ENCODE measurements around the gene CSNK1G1.

The CSNK1G1 gene

GRCh38 chr15:64235552-64235951 lies 120.4 kb downstream of the CSNK1G1 start:
- H2AFZ ChIP-seq (ENCODE audit: low read depth) = no peak overlapping the region
- H3K9ac ChIP-seq = no peak overlapping the region
- TF ChIP-seq CTCF (conservative IDR thresholded peaks at IDR 0.05; ENCODE audit: low read depth, low read length) = no peak
- H3K4me1 ChIP-seq (ENCODE audit: low read depth, poor library complexity, severe bottlenecking) = peaks cover 10% of the 10 kb centered on the region
- no peak overlapping the region for H3K27ac ChIP-seq
- no peak overlapping the region for H3K4me2 ChIP-seq
- H3K27me3 ChIP-seq (ENCODE audit: insufficient read depth, low read depth) = no peaks in the 10 kb centered on the region
- no peaks in the 10 kb centered on the region for H3K36me3 ChIP-seq (ENCODE audit: insufficient read depth)
- no peaks in the 10 kb centered on the region for H4K20me1 ChIP-seq (ENCODE audit: insufficient read depth)
- H3K4me3 ChIP-seq (IDR thresholded peaks at IDR 0.05; ENCODE audit: insufficient read depth, low read depth, low read length) = no peak overlapping the region
- no peaks in the 10 kb centered on the region for H3K79me2 ChIP-seq (ENCODE audit: insufficient read depth, low read depth)

- Histone ChIP-seq H3K4me2 (no peak overlapping the region), H4K20me1 (ENCODE audit: insufficient read depth) (no peaks in the 10 kb centered on the region), H3K9ac (no peak overlapping the region), H3K79me2 (ENCODE audit: insufficient read depth, low read depth) (no peaks in the 10 kb centered on the region), H3K27me3 (ENCODE audit: insufficient read depth, low read depth) (no peaks in the 10 kb centered on the region), H3K4me1 (ENCODE audit: low read depth, poor library complexity, severe bottlenecking) (peaks cover 10% of the 10 kb centered on the region), H3K27ac (no peak overlapping the region), H3K36me3 (ENCODE audit: insufficient read depth) (no peaks in the 10 kb centered on the region), H3K4me3 (IDR thresholded peaks at IDR 0.05; ENCODE audit: insufficient read depth, low read depth, low read length) (no peak overlapping the region), H2AFZ (ENCODE audit: low read depth) (no peak overlapping the region)
- no peak for TF ChIP-seq CTCF (conservative IDR thresholded peaks at IDR 0.05; ENCODE audit: low read depth, low read length)
These were observed 122.7 kb downstream of the CSNK1G1 start for GRCh38 chr15:64233299-64233698.

DNA sequence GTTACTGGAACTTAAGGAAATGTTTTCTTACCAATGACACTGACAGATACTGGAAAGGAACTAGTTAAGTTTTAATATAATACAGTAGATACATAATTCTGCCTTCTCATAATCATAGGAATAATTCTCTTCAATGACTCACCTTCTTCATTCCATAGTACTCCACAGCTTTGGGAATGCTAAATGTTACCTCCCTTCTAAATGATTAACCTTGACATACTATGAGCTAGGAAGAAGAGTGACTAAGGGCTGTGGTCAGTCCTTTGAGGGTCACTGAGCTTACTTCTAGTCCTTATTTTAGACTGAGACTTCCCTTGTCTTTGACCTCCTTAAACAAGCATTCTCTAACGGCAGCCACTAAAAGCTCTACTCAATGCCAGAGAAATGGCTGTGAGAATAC lies 123.6 kb downstream of the CSNK1G1 start:
- H3K36me3 ChIP-seq (ENCODE audit: insufficient read depth) = no peaks in the 10 kb centered on the region
- TF ChIP-seq CTCF (conservative IDR thresholded peaks at IDR 0.05; ENCODE audit: low read depth, low read length) = no peak
- no peak overlapping the region for H3K4me3 ChIP-seq (IDR thresholded peaks at IDR 0.05; ENCODE audit: insufficient read depth, low read depth, low read length)
- no peaks in the 10 kb centered on the region for H4K20me1 ChIP-seq (ENCODE audit: insufficient read depth)
- H3K27ac ChIP-seq = no peak overlapping the region
- H3K79me2 ChIP-seq (ENCODE audit: insufficient read depth, low read depth) = no peaks in the 10 kb centered on the region
- H3K27me3 ChIP-seq (ENCODE audit: insufficient read depth, low read depth) = no peaks in the 10 kb centered on the region
- no peak overlapping the region for H3K4me2 ChIP-seq
- H2AFZ ChIP-seq (ENCODE audit: low read depth) = no peak overlapping the region
- H3K9ac ChIP-seq = no peak overlapping the region
- peaks cover 2% of the 10 kb centered on the region for H3K4me1 ChIP-seq (ENCODE audit: low read depth, poor library complexity, severe bottlenecking)

DNA sequence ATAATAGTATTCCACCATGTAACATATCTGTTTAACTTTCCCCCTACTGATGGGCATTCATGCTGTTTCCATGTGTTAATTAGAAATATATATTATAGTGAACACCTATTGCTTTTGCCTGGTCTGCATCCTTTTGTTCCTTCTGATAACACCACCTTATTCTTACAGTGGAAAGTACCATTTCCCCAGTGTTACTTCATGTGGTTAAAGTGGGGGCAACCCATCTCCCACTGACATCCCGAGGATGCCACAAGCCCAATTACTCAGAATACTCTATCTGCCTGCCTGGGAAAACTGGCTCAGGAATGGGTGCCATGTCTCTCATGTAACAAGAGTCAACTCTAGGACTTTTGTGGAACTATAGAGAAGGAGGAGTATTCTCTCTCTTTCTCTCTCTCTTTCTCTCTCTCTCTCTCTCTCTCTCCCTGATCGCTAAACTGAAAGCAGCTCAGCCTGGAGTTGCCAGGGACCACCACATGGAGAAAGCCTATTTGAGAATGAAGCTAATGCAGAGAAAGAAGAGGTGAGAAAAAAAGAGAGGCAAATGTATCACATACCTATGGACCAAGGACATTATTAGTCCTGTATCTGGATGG lies 126.7 kb downstream of the CSNK1G1 start:
- Histone ChIP-seq H3K4me2 (no peak overlapping the region), H3K27me3 (ENCODE audit: insufficient read depth, low read depth) (no peaks in the 10 kb centered on the region), H3K4me3 (IDR thresholded peaks at IDR 0.05; ENCODE audit: insufficient read depth, low read depth, low read length) (no peak overlapping the region), H4K20me1 (ENCODE audit: insufficient read depth) (no peaks in the 10 kb centered on the region), H3K79me2 (ENCODE audit: insufficient read depth, low read depth) (no peaks in the 10 kb centered on the region), H3K4me1 (ENCODE audit: low read depth, poor library complexity, severe bottlenecking) (no peaks in the 10 kb centered on the region), H3K36me3 (ENCODE audit: insufficient read depth) (no peaks in the 10 kb centered on the region), H3K27ac (no peak overlapping the region), H3K9ac (no peak overlapping the region), H2AFZ (ENCODE audit: low read depth) (no peak overlapping the region)
- TF ChIP-seq CTCF (conservative IDR thresholded peaks at IDR 0.05; ENCODE audit: low read depth, low read length) = no peak

Data from KMS-11 (cell line).